Measurements from ENCODE around the gene SLC6A4. TPM values are rescaled to one million over a fixed set of nuclear protein-coding genes. Genes with fewer than 3 reads are reported as not detected.

The SLC6A4 gene
- total RNA-seq, 4 donors from 2014 or later: 1.3 TPM; not detected in 2

GRCh38 chr17:30219833-30220232 lies 15.7 kb downstream of the SLC6A4 start:
- TF ChIP-seq CTCF (IDR thresholded peaks at IDR 0.05; ENCODE audit: low read depth): no peak

GRCh38 chr17:30219315-30219714 lies 16.2 kb downstream of the SLC6A4 start:
- no peak for TF ChIP-seq CTCF (IDR thresholded peaks at IDR 0.05; ENCODE audit: low read depth)

DNA sequence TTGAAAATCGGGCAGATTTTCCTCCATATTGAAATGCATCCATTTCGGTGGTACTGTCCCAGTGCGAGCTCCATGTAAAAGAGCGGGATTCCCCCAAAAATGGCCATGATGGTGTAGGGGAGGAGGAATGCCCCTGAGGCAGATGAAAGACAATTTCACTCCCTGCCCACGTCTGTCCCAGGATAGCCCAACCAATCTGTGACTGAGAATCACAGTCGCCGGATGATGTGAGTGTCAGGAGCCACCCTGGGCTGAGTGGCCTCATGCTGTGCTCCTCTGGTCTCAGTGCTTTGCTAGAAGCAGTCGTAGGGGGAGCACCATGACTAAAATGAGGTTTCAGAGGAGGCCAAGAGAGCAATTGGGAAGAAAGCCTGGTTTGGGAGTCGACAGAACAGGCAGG lies 16.7 kb downstream of the SLC6A4 start:
- TF ChIP-seq CTCF (IDR thresholded peaks at IDR 0.05; ENCODE audit: low read depth): no peak

- no peak for TF ChIP-seq CTCF (IDR thresholded peaks at IDR 0.05; ENCODE audit: low read depth)
Observed at GRCh38 chr17:30217746-30218245, 17.7 kb downstream of the SLC6A4 start.

- no peak for TF ChIP-seq CTCF (IDR thresholded peaks at IDR 0.05; ENCODE audit: low read depth)
Observed at GRCh38 chr17:30217054-30217453, 18.4 kb downstream of the SLC6A4 start.

DNA sequence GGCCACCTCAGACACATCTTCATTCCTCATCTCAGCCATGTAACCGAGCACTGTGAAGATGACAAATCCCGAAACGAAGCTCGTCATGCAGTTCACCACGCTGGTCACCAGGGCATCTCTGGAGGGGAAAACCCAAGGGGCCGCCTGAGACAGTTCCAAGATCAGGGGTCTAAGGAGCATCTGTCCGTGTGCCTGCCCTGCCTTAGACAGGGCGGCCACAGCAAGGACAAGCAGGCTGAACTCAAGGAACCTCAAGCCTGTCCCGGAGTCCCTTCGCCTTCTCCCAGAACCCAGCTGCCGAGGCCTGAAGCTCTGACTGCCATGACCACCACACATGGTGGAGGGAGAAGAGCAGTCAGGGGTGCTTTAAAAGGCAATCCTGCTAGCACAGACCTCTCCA lies 22.7 kb downstream of the SLC6A4 start:
- no peak for TF ChIP-seq CTCF (IDR thresholded peaks at IDR 0.05; ENCODE audit: low read depth)

GRCh38 chr17:30211371-30211770 lies 24.1 kb downstream of the SLC6A4 start:
- TF ChIP-seq CTCF (IDR thresholded peaks at IDR 0.05; ENCODE audit: low read depth): no peak

Data from subcutaneous adipose tissue (tissue), 4 donors.